Cardiac muscle cell (in vitro differentiated cells and primary cell): ENCODE data around the gene TTC8. TPM values are rescaled to one million over a fixed set of nuclear protein-coding genes. Genes with fewer than 3 reads are reported as not detected.

ENCODE experiments used
- DNase-seq, 2 donors: peaks; one replicate each; pipeline versions ENCODE4 v3.0.0 to v3.0.0-alpha.2; 2010 to 2017; ENCODE audit warnings: low read depth in 1 of 2, low spot score in 1 of 2
- H3K27ac ChIP-seq: fragments of 200-600 bp; sonication (generic); 2 replicates; pipeline ENCODE4 v1.5.1; 2016
- H3K27me3 ChIP-seq: fragments of 200-600 bp; sonication (generic); 2 replicates; pipeline ENCODE4 v1.6.0; 2016; ENCODE audit warnings: control low read depth
- H3K36me3 ChIP-seq: fragments of 200-600 bp; sonication (generic); 2 replicates; pipeline ENCODE4 v1.5.1; 2016; ENCODE audit warnings: control low read depth
- H3K4me1 ChIP-seq: fragments of 200-600 bp; sonication (generic); 2 replicates; pipeline ENCODE4 v1.8.1; 2017; ENCODE audit warnings: low read depth, mild to moderate bottlenecking, mixed run types
- H3K4me3 ChIP-seq: fragments of 200-600 bp; sonication (generic); 2 replicates; pipeline ENCODE4 v1.5.1; 2016; ENCODE audit warnings: mild to moderate bottlenecking
- H3K9me3 ChIP-seq: fragments of 200-600 bp; sonication (generic); 2 replicates; pipeline ENCODE4 v1.5.1; 2017; ENCODE audit warnings: low read depth, mild to moderate bottlenecking, control low read depth
- CTCF ChIP-seq: IDR thresholded peaks from 2 replicates; pipeline ENCODE4 v1.5.1; 2012; ENCODE audit warnings: low read depth, mild to moderate bottlenecking, low read length
- polyA plus RNA-seq: library from polyadenylated mRNA; unstranded; fragments of >200 nt; fragmentation: Nextera tagmentation; extraction: Ambion mirVana; gene quantifications from 2 replicates; pipeline ENCODE4 v1.2.1, GENCODE V29; 2016
- total RNA-seq: library from RNA; depleted of rRNA; stranded (reverse); fragments of >200 nt; gene quantifications from 2 replicates; pipeline ENCODE4 v1.2.3, GENCODE V29; 2016

The TTC8 gene
- total and polyA plus RNA-seq, 2 experiments from 2014 or later: 22.6 to 29.8 TPM

- Histone ChIP-seq H3K4me3 (no peak overlapping the region), H3K27me3 (peaks cover 75% of the 10 kb centered on the region), H3K27ac (no peak overlapping the region), H3K36me3 (no peaks in the 10 kb centered on the region), H3K4me1 (no peaks in the 10 kb centered on the region), H3K9me3 (no peaks in the 10 kb centered on the region)
- no peak for DNase-seq
- TF ChIP-seq CTCF: no peak
These were observed 33.2 kb upstream of the TTC8 start for GRCh38 chr14:88791252-88791621.

- Histone ChIP-seq H3K9me3 (no peaks in the 10 kb centered on the region), H3K4me3 (peak overlapping the region; percentile 56), H3K27ac (no peak overlapping the region), H3K36me3 (no peaks in the 10 kb centered on the region), H3K27me3 (peaks cover 75% of the 10 kb centered on the region), H3K4me1 (no peaks in the 10 kb centered on the region)
- peak in 1 of 2 donors; percentile 8 for DNase-seq
- no peak for TF ChIP-seq CTCF
These were observed 32.6 kb upstream of the TTC8 start for GRCh38 chr14:88791629-88792472.

GRCh38 chr14:88792473-88793258, 31.8 kb upstream of the TTC8 start, which contains the start of gene EML5:
EML5 (minus strand) TSS chr14:88792953; CDS start chr14:88792503, 450 bp downstream.
- peak within 1 kb of the TSS; percentile 56 for H3K4me3 ChIP-seq
- H3K4me1 ChIP-seq: no peaks in the 10 kb centered on the region
- H3K36me3 ChIP-seq: no peaks in the 10 kb centered on the region
- H3K27ac ChIP-seq: no peak within 1 kb of the TSS
- TF ChIP-seq CTCF: peak; percentile 17
- H3K9me3 ChIP-seq: no peaks in the 10 kb centered on the region
- H3K27me3 ChIP-seq: peaks cover 78% of the 10 kb centered on the region
- DNase-seq: peak; percentile 67 to 91

- H3K27me3 ChIP-seq: peaks cover 78% of the 10 kb centered on the region
- no peaks in the 10 kb centered on the region for H3K36me3 ChIP-seq
- no peaks in the 10 kb centered on the region for H3K4me1 ChIP-seq
- H3K9me3 ChIP-seq: no peaks in the 10 kb centered on the region
- TF ChIP-seq CTCF: no peak
- peak overlapping the region; percentile 56 for H3K4me3 ChIP-seq
- DNase-seq: no peak
- no peak overlapping the region for H3K27ac ChIP-seq
These were observed 31.2 kb upstream of the TTC8 start for GRCh38 chr14:88793259-88793625.

- TF ChIP-seq CTCF: no peak
- Histone ChIP-seq H3K9me3 (no peaks in the 10 kb centered on the region), H3K36me3 (no peaks in the 10 kb centered on the region), H3K4me1 (no peaks in the 10 kb centered on the region), H3K27ac (no peak overlapping the region), H3K4me3 (no peak overlapping the region), H3K27me3 (peaks cover 34% of the 10 kb centered on the region)
- no peak for DNase-seq
These were observed 26.3 kb upstream of the TTC8 start for GRCh38 chr14:88798156-88798555.
